IMR-90 (cell line): ENCODE results near the gene TMEM127. TPM values are rescaled to one million over a fixed set of nuclear protein-coding genes. Genes with fewer than 3 reads are reported as not detected.
A peak's percentile ranks its signal among the peaks of the same experiment; 100 is the strongest.

Source experiments
- ATAC-seq: fragments of 200-7000 bp; cut with Tn5 transposase; 2 replicates; pipeline ENCODE4 v1.9.1; 2020; ENCODE audit warnings: low read depth, mild to moderate bottlenecking, moderate library complexity
- BruUV-seq: library from RNA; stranded (reverse); fragments of 400-500 nt; replicated peaks from 2 replicates; lab custom pipeline; 2021; lab: Mats Ljungman, UMichigan
- CTCF ChIA-PET: fragments of 300-600 bp; formaldehyde crosslinking; extraction: SDS; loops from one replicate; lab custom pipeline; 2021; ENCODE audit warnings: antibody characterized with exemption; lab: Yijun Ruan, JAX
- POLR2A ChIA-PET: fragments of 300-600 bp; sonication (Branson Sonifier 250); formaldehyde crosslinking; loops from one replicate; lab custom pipeline; 2022; ENCODE audit warnings: antibody characterized with exemption; ENCODE audit not compliant: unreplicated experiment; lab: Charles Lee
- DNase-seq: peaks from one replicate; pipeline ENCODE4 v3.0.0; 2013
- H2AFZ ChIP-seq: replicated peaks from 2 replicates; pipeline ENCODE3; 2013; ENCODE audit warnings: low read length, mild to moderate bottlenecking; ENCODE audit not compliant: poor library complexity
- H2AK5ac ChIP-seq: 2 replicates; pipeline ENCODE4 v1.6.1; 2013; ENCODE audit warnings: low read depth, low read length, inconsistent platforms
- H2AK9ac ChIP-seq: replicated peaks from 2 replicates; pipeline ENCODE3; 2013; ENCODE audit warnings: mild to moderate bottlenecking, low read depth, low read length, moderate library complexity; ENCODE audit not compliant: poor library complexity
- H2BK120ac ChIP-seq: 2 replicates; pipeline ENCODE4 v1.6.1; 2013; ENCODE audit warnings: low read depth, low read length, inconsistent platforms
- H2BK15ac ChIP-seq: 3 replicates; pipeline ENCODE4 v1.6.1; 2013; ENCODE audit warnings: low read depth, low read length, inconsistent platforms
- H2BK20ac ChIP-seq: 2 replicates; pipeline ENCODE4 v1.6.1; 2013; ENCODE audit warnings: low read depth, mild to moderate bottlenecking, inconsistent platforms, low read length, moderate library complexity
- H2BK5ac ChIP-seq: 2 replicates; pipeline ENCODE4 v1.6.1; 2013; ENCODE audit warnings: mild to moderate bottlenecking, low read depth, low read length, inconsistent platforms; ENCODE audit not compliant: poor library complexity, severe bottlenecking
- H3K14ac ChIP-seq: replicated peaks from 2 replicates; pipeline ENCODE4 v1.6.1; 2013; ENCODE audit warnings: low read depth, low read length, inconsistent platforms
- H3K18ac ChIP-seq: 2 replicates; pipeline ENCODE4 v1.6.1; 2013; ENCODE audit warnings: low read depth, low read length, control low read depth
- H3K23ac ChIP-seq: 2 replicates; pipeline ENCODE4 v1.6.1; 2013; ENCODE audit warnings: low read depth, low read length, inconsistent platforms
- H3K27ac ChIP-seq: 2 replicates; pipeline ENCODE4 v1.5.1; 2013; ENCODE audit warnings: mild to moderate bottlenecking, control low read depth, low read length; ENCODE audit not compliant: insufficient read depth
- H3K27me3 ChIP-seq: 2 replicates; pipeline ENCODE4 v1.6.1; 2013; ENCODE audit warnings: low read length; ENCODE audit not compliant: control insufficient read depth, insufficient read depth
- H3K36me3 ChIP-seq: 2 replicates; pipeline ENCODE4 v1.6.1; 2013; ENCODE audit warnings: low read length, mixed read lengths; ENCODE audit not compliant: control insufficient read depth, insufficient read depth
- H3K4ac ChIP-seq: 2 replicates; pipeline ENCODE4 v1.6.1; 2013; ENCODE audit warnings: low read depth, low read length, inconsistent platforms
- H3K4me1 ChIP-seq: 2 replicates; pipeline ENCODE4 v1.6.1; 2013; ENCODE audit warnings: low read length, mixed read lengths; ENCODE audit not compliant: control insufficient read depth, insufficient read depth
- H3K4me2 ChIP-seq: 2 replicates; pipeline ENCODE4 v1.6.1; 2013; ENCODE audit warnings: low read depth, mild to moderate bottlenecking, control low read depth, low read length, moderate library complexity
- H3K4me3 ChIP-seq: 2 replicates; pipeline ENCODE4 v1.5.1; 2013; ENCODE audit warnings: low read depth, mild to moderate bottlenecking, control low read depth, low read length, moderate library complexity; ENCODE audit not compliant: insufficient read depth
- H3K56ac ChIP-seq: 2 replicates; pipeline ENCODE4 v1.6.1; 2013; ENCODE audit warnings: low read length, inconsistent platforms; ENCODE audit not compliant: insufficient read depth; ENCODE audit errors: extremely low read depth
- H3K79me1 ChIP-seq, 2 experiments: 2 replicates each; pipeline ENCODE4 v1.6.1; 2013; ENCODE audit warnings: low read length in 2 of 2, inconsistent platforms in 1 of 2, low read depth in 1 of 2
- H3K9ac ChIP-seq: 2 replicates; pipeline ENCODE4 v1.6.1; 2013; ENCODE audit warnings: low read depth, low read length, control low read depth
- H3K9me1 ChIP-seq: 2 replicates; pipeline ENCODE4 v1.6.1; 2013; ENCODE audit warnings: low read length, inconsistent platforms; ENCODE audit not compliant: insufficient read depth
- H3K9me3 ChIP-seq: 2 replicates; pipeline ENCODE4 v1.6.1; 2013; ENCODE audit warnings: low read length; ENCODE audit not compliant: control insufficient read depth, insufficient read depth
- H4K20me1 ChIP-seq: 2 replicates; pipeline ENCODE4 v1.6.1; 2013; ENCODE audit warnings: low read length, inconsistent platforms; ENCODE audit not compliant: insufficient read depth
- H4K5ac ChIP-seq: 2 replicates; pipeline ENCODE4 v1.6.1; 2013; ENCODE audit warnings: mild to moderate bottlenecking, low read depth, low read length, control low read depth
- H4K8ac ChIP-seq, 2 experiments: 2 replicates each; pipeline ENCODE4 v1.6.1; 2013; ENCODE audit warnings: low read depth in 2 of 2, low read length in 2 of 2, control low read depth in 1 of 2, inconsistent platforms in 1 of 2
- H4K91ac ChIP-seq: 2 replicates; pipeline ENCODE4 v1.6.1; 2013; ENCODE audit warnings: low read depth, low read length, inconsistent platforms; ENCODE audit not compliant: insufficient read depth
- BHLHE40 ChIP-seq: fragments of 150-350 bp; IDR thresholded peaks from 2 replicates; pipeline ENCODE4 v1.6.1; 2016; ENCODE audit warnings: mild to moderate bottlenecking, low read depth, low read length
- CEBPB ChIP-seq: IDR thresholded peaks from 2 replicates; pipeline ENCODE4 v1.6.1; 2012; ENCODE audit warnings: low read depth, low read length, improper control_type of control experiment
- CHD1 ChIP-seq: IDR thresholded peaks from 2 replicates; pipeline ENCODE4 v1.6.1; 2012; ENCODE audit warnings: low read depth, low read length, improper control_type of control experiment
- MAFK ChIP-seq: IDR thresholded peaks from 2 replicates; pipeline ENCODE4 v1.6.1; 2012; ENCODE audit warnings: low read depth, low read length, improper control_type of control experiment
- MXI1 ChIP-seq: IDR thresholded peaks from 2 replicates; pipeline ENCODE4 v1.6.1; 2012; ENCODE audit warnings: low read depth, mild to moderate bottlenecking, low read length, moderate library complexity, borderline replicate concordance
- NFE2L2 ChIP-seq: fragments of 150-350 bp; IDR thresholded peaks from 2 replicates; pipeline ENCODE4 v1.6.1; 2016; ENCODE audit warnings: low read depth, mild to moderate bottlenecking, low read length
- POLR2A ChIP-seq: IDR thresholded peaks from 2 replicates; pipeline ENCODE4 v1.6.1; 2012; ENCODE audit warnings: mild to moderate bottlenecking, low read depth, low read length
- RAD21 ChIP-seq: IDR thresholded peaks from 2 replicates; pipeline ENCODE4 v1.6.1; 2012; ENCODE audit warnings: low read length, improper control_type of control experiment
- RFX5 ChIP-seq: IDR thresholded peaks from 2 replicates; pipeline ENCODE4 v1.8.0; 2012; ENCODE audit warnings: low read depth, mild to moderate bottlenecking, low read length, moderate library complexity
- SMC3 ChIP-seq: fragments of 150-350 bp; IDR thresholded peaks from 2 replicates; pipeline ENCODE4 v1.6.1; 2016; ENCODE audit warnings: low read depth, mild to moderate bottlenecking, antibody characterized with exemption, low read length, moderate library complexity
- WGBS, 2 experiments: methylation state at CpG; one replicate each; pipeline versions ENCODE4 v1.1.5 to v1.1.7; 2013; ENCODE audit warnings: missing lambda C conversion rate in 2 of 2; ENCODE audit not compliant: insufficient read length in 1 of 2; ENCODE audit errors: extremely low coverage in 2 of 2; 5-methylcytosine and 5-hydroxymethylcytosine counted together
- dilution Hi-C: fragments of 300-500 bp; cut with HindIII; formaldehyde crosslinking; loops from one replicate; pipeline ENCODE4 v1.14.3; 2018; ENCODE audit warnings: low sequenced_read_pairs; ENCODE audit not compliant: unreplicated experiment
- in situ Hi-C: fragments of 300-500 bp; cut with MboI; formaldehyde crosslinking; loops from 3 replicates; pipeline ENCODE4 v1.14.3; 2019; ENCODE audit warnings: low sequenced_read_pairs, inconsistent platforms, mixed read lengths
- intact Hi-C: fragments of 100-400 bp; cut with micrococcal nuclease; formaldehyde crosslinking; loops from 2 replicates; pipeline ENCODE4 v1.10.0; 2022
- polyA plus RNA-seq, 3 experiments: library from polyadenylated mRNA; depleted of rRNA; stranded (reverse); fragments of >200 nt; gene quantifications; 2 replicates each; pipeline ENCODE4 v1.2.3, GENCODE V29; 2012; ENCODE audit warnings: low replicate concordance in 1 of 3
- total RNA-seq: library from RNA; depleted of rRNA; stranded (reverse); fragments of >200 nt; gene quantifications from 2 replicates; pipeline ENCODE4 v1.2.3, GENCODE V29; 2012
- TF ChIP-seq, protein P1 (sequence below): fragments of 150-350 bp; IDR thresholded peaks from 2 replicates; pipeline ENCODE4 v1.6.1; 2017; ENCODE audit warnings: mild to moderate bottlenecking, antibody characterized with exemption, low read length, low read depth
- TF ChIP-seq, protein P2 (sequence below): fragments of 150-350 bp; IDR thresholded peaks from 2 replicates; pipeline ENCODE4 v1.6.1; 2016; ENCODE audit warnings: low read depth, mild to moderate bottlenecking, low read length, moderate library complexity, borderline replicate concordance

The TMEM127 gene
- total and polyA plus RNA-seq, 2 of the 4 experiments (the other 2 are of a cell fraction): 35.7 to 47.6 TPM

- Histone ChIP-seq H2BK20ac (no peak overlapping the region), H3K14ac (no peak overlapping the region), H3K4ac (no peak overlapping the region), H2AFZ (no peak overlapping the region), H2BK5ac (no peak overlapping the region), H3K9me3 (no peaks in the 10 kb centered on the region), H3K18ac (no peak overlapping the region), H3K4me2 (no peak overlapping the region), H2BK120ac (no peak overlapping the region), H3K9ac (no peak overlapping the region), H4K8ac (no peak overlapping the region; a peak in 1 of 4 replicates), H4K5ac (0 out of 2 replicates have a peak overlapping the region, but pooled peaks have one; percentile 4), H3K27ac (peak overlapping the region; percentile 52; the same call in 1 of the 2 replicates), H3K9me1 (no peaks in the 10 kb centered on the region), H3K23ac (no peak overlapping the region), H3K56ac (no peak overlapping the region), H3K4me3 (no peak overlapping the region), H4K20me1 (0 out of 2 replicates have a peak, but pooled peaks cover 3% of the 10 kb centered on the region), H4K91ac (no peak overlapping the region), H3K27me3 (no peaks in the 10 kb centered on the region), H3K79me1 (peaks cover 3 to 11% of the 10 kb centered on the region in 2 experiments; a peak in 3 of 4 replicates), H3K36me3 (peaks cover 58% of the 10 kb centered on the region), H2AK9ac (no peak overlapping the region), H2AK5ac (no peak overlapping the region), H2BK15ac (no peak overlapping the region), H3K4me1 (peaks cover 3% of the 10 kb centered on the region; the same call in 1 of the 2 replicates)
- in situ Hi-C loops (loop anchor here (25.0 kb wide), 1 partner anchor 262 kb away; no protein-coding TSS in a partner anchor), intact Hi-C loops (no loop called here), dilution Hi-C loops (no loop called here)
- ATAC-seq (peak; percentile 9; the same call in 1 of the 2 replicates), DNase-seq (no peak)
- CTCF ChIA-PET: no interaction called here
- POLR2A ChIA-PET: no interaction called here
- no TSS peak for BruUV-seq
- 100% methylated on average over 1 of the region's 7 CpGs; no CpG with 5 or more reads in 1 of the 2 experiments for WGBS, 2 experiments
- TF ChIP-seq CHD1 (no peak), SMC3 (no peak), RFX5 (no peak), RAD21 (no peak), MAFK (no peak), BHLHE40 (no peak), POLR2A (no peak), MXI1 (no peak), CEBPB (no peak), NFE2L2 (no peak)
- TF ChIP-seq, protein P1, sequence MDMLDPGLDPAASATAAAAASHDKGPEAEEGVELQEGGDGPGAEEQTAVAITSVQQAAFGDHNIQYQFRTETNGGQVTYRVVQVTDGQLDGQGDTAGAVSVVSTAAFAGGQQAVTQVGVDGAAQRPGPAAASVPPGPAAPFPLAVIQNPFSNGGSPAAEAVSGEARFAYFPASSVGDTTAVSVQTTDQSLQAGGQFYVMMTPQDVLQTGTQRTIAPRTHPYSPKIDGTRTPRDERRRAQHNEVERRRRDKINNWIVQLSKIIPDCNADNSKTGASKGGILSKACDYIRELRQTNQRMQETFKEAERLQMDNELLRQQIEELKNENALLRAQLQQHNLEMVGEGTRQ: no peak
- TF ChIP-seq, protein P2, sequence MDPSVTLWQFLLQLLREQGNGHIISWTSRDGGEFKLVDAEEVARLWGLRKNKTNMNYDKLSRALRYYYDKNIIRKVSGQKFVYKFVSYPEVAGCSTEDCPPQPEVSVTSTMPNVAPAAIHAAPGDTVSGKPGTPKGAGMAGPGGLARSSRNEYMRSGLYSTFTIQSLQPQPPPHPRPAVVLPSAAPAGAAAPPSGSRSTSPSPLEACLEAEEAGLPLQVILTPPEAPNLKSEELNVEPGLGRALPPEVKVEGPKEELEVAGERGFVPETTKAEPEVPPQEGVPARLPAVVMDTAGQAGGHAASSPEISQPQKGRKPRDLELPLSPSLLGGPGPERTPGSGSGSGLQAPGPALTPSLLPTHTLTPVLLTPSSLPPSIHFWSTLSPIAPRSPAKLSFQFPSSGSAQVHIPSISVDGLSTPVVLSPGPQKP: no peak
Observed at GRCh38 chr2:96274355-96275056, 8.7 kb upstream of the TMEM127 start.
